Measurements from ENCODE around the gene PRPF38B.

The PRPF38B gene

DNA sequence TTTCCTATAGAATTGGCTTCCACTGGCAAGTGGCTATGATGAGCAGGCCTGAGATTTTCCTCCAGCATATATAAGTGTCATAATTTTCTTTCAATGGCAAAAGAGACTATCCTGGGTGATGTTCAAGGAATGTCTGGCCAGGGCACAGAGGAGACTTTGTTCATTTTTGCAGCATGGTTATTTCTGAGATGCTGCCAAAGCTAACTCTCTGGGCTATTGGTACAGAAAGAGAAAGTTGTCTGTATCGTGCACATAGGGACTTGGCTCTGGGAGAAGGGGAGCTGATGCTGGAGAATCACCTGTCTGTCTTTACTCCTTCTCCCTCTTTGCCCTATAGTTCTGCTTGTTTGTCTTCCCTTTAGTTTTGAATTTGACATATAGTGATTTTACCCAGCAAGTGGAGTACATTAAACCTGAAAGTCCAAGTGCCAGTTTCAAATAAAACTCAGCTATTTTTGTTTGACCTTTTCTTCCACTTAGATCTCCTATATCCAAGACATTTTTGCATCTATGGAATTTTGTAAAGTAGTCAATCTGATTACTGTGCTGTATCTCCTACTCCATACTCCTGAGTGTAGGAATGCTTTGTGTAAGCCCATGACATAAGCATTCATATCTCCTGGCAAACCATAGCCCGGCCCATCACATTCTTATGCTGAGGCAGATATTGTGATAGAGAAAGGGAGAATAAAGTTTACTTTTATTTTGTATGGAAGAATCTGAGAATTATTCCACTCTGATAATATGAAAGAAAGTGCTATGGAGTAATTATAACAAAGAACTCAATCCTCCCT is 24.5 kb downstream of the PRPF38B start:
- ChIA-PET CTCF (interaction anchor here (1.2 to 1.7 kb wide), 3 partner anchors 8 to 12 kb away, joined by 4 to 5 read pairs (median 5); no protein-coding TSS in a partner anchor), POLR2A (interaction anchor here (1.4 kb wide), 1 partner anchor 12 kb away, joined by 4 read pairs; no protein-coding TSS in a partner anchor)
- no peak for TF ChIP-seq CTCF (IDR thresholded peaks at IDR 0.05; ENCODE audit: control extremely low read depth, extremely low read depth, low read depth, missing control alignments)
- no peak for DNase-seq (ENCODE audit: extremely low spot score)

DNA sequence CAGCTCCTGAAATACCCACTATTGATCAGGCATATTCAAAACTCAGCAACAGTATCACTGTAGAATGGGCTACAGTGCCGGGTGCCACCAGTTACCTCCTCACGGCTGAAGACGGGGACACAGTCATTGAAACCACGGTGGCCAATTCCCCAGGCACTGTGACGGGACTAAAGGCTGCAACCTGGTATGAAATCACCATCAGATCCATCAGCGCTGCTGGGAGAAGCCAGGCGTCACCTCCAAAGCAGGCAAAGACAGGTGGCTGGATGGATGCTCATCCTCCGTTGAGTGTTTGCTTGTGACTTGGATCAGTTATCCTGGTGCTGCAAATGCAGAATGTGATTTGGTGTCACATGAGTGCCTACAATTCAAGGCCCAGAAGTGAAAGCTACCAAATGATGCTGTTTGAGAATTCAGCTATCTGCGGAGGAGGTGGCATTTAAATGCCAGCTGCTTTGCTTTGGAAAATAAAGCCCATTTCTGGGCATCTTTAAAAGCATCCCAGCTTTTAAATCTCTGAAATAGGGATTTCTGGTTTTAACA is 25.7 kb downstream of the PRPF38B start:
- no peak for DNase-seq (ENCODE audit: extremely low spot score)
- CTCF ChIA-PET: interaction anchor here (1.2 to 1.7 kb wide), 3 partner anchors 9 to 11 kb away, joined by 4 to 5 read pairs (median 5); no protein-coding TSS in a partner anchor
- no peak for TF ChIP-seq CTCF (IDR thresholded peaks at IDR 0.05; ENCODE audit: control extremely low read depth, extremely low read depth, low read depth, missing control alignments)
- POLR2A ChIA-PET: interaction anchor here (1.4 kb wide), 1 partner anchor 13 kb away, joined by 4 read pairs; no protein-coding TSS in a partner anchor

DNA sequence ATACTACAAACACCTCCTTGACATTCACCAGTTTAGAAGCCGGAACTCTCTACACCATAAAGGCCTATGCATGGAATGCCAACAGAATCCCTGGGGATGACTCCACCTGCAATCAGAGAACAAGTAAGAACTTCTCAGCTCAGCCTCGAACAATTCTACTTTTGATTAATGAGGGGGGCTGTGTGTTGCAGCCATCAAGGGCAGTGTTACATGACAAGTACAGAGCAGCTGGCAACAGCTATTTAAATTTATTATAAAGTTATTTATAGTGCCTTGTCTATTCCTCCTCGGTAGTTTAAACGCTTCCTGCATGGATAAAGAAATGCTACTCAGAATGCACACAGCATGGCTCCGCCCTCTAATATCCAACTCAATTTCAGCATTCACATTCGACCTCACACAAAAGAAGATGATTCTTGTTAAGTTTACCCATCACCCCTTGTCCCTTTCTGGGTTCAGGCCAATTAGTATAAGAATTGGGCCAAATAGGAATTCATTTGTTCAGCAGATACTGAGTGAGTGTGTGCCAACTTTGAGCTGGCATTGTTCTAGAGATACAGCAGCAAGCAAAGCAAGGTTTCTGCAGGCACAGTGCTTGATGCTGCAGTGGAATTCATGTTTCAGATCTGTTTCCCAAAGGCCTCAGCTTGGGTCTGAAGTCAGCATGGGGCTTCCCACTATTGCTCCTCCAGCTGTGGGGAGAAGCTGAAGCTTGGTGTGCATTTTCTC is 27.0 kb downstream of the PRPF38B start:
- CTCF ChIA-PET: interaction anchor here (0.9 kb wide), 2 partner anchors 25 to 179 kb away, joined by 3 read pairs; no protein-coding TSS in a partner anchor
- no peak for TF ChIP-seq CTCF (IDR thresholded peaks at IDR 0.05; ENCODE audit: control extremely low read depth, extremely low read depth, low read depth, missing control alignments)
- POLR2A ChIA-PET: no interaction called here
- DNase-seq (ENCODE audit: extremely low spot score): no peak

GRCh38 chr1:108719656-108720435 is 27.7 kb downstream of the PRPF38B start:
- ChIA-PET CTCF (interaction anchor here (0.9 kb wide), 2 partner anchors 12 to 24 kb away, joined by 3 to 4 read pairs; no protein-coding TSS in a partner anchor), POLR2A (no interaction called here)
- no peak for DNase-seq (ENCODE audit: extremely low spot score)
- TF ChIP-seq CTCF (IDR thresholded peaks at IDR 0.05; ENCODE audit: control extremely low read depth, extremely low read depth, low read depth, missing control alignments): no peak

DNA sequence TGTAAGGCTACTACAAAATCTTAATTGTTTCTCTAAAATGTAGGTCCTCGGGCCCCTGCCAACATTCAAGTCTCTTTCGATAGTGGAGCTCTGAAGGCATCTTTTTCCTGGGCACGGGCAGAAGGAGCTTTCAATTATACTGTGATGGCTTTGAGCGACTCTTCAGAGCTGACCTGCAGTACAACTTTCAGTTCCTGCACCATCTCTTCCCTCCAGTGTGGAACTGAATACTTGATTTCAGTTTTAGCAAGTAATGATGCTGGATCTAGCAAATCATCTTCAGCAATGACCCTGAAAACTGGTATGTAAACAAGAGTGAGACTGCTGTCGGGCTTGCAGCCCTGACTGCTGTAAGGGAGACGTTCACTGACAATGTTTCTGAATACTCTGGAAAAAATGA is 30.2 kb downstream of the PRPF38B start:
- TF ChIP-seq CTCF (IDR thresholded peaks at IDR 0.05; ENCODE audit: control extremely low read depth, extremely low read depth, low read depth, missing control alignments): no peak
- ChIA-PET POLR2A (no interaction called here), CTCF (interaction anchor here (1.0 to 3.3 kb wide), 2 partner anchors 10 to 13 kb away, joined by 3 to 12 read pairs; partner anchors contain the start of gene FNDC7)
- DNase-seq (ENCODE audit: extremely low spot score): no peak

Data from GM10248 (cell line).